HG02763 (cell line): Measurements from ENCODE around the gene ATP8B3.
A peak's percentile ranks its signal among the peaks of the same experiment; 100 is the strongest.

Experiments used
- ATAC-seq: cut with Tn5 transposase; IDR thresholded peaks from one replicate; pipeline ENCODE4 v1.9.1; 2021; ENCODE audit warnings: mild to moderate bottlenecking, moderate library complexity; ENCODE audit not compliant: unreplicated experiment

Gene ATP8B3

GRCh38 chr19:1811942-1812425, at the start of gene ATP8B3:
TSS of gene ATP8B3 (minus strand) at chr19:1812276. CDS start at chr19:1811736, 540 bp downstream.
- ATAC-seq: peak; percentile 16

- no peak for ATAC-seq
Measured at GRCh38 chr19:1861599-1862031, 49.5 kb upstream of the ATP8B3 start.

- no peak for ATAC-seq
Measured at GRCh38 chr19:1860821-1861598, 48.9 kb upstream of the ATP8B3 start.

GRCh38 chr19:1860042-1860775, 48.1 kb upstream of the ATP8B3 start:
- no peak for ATAC-seq

- no peak for ATAC-seq
Measured at GRCh38 chr19:1859331-1859781, 47.3 kb upstream of the ATP8B3 start.

GRCh38 chr19:1858412-1859081, 46.5 kb upstream of the ATP8B3 start:
- ATAC-seq: no peak

- ATAC-seq: no peak
Measured at GRCh38 chr19:1857648-1858326, 45.7 kb upstream of the ATP8B3 start.

GRCh38 chr19:1856698-1857603, 44.9 kb upstream of the ATP8B3 start:
- ATAC-seq: peak; percentile 28

- ATAC-seq: no peak
Measured at GRCh38 chr19:1856345-1856697, 44.2 kb upstream of the ATP8B3 start.

GRCh38 chr19:1855828-1856255, 43.8 kb upstream of the ATP8B3 start:
- no peak for ATAC-seq

- peak; percentile 50 for ATAC-seq
Measured at GRCh38 chr19:1855040-1855827, 43.2 kb upstream of the ATP8B3 start.

GRCh38 chr19:1854542-1855039, 42.5 kb upstream of the ATP8B3 start:
- ATAC-seq: no peak

GRCh38 chr19:1854039-1854541, 42.0 kb upstream of the ATP8B3 start:
- ATAC-seq: no peak

GRCh38 chr19:1853295-1854038, 41.4 kb upstream of the ATP8B3 start:
- no peak for ATAC-seq

- ATAC-seq: no peak
Measured at GRCh38 chr19:1852581-1853128, 40.6 kb upstream of the ATP8B3 start.

- ATAC-seq: no peak
Measured at GRCh38 chr19:1851654-1852580, 39.8 kb upstream of the ATP8B3 start.
